Activated T-cell treated with anti-CD3 and anti-CD28 coated beads, Interleukin-2, amount 50 U/mL, for 4 hours (primary cell): Measurements from ENCODE around the gene F2RL1. TPM values are rescaled to one million over a fixed set of nuclear protein-coding genes. Genes with fewer than 3 reads are reported as not detected.
"Not testable (repeated sequence)": the region's sequence is repeated elsewhere in the genome, so short reads cannot be mapped to it uniquely, and the experiment has no call there.

Experiments
- ATAC-seq, 2 donors: fragments of 200-7000 bp; cut with Tn5 transposase; one replicate each; pipeline ENCODE4 v1.10.0; 2021
- DNase-seq: peaks from one replicate; pipeline ENCODE4 v3.0.0-alpha.2; 2020
- H3K27me3 Mint-ChIP-seq: one replicate; pipeline ENCODE4 v1.8.0; 2021; ENCODE audit warnings: low read depth, mixed read lengths
- H3K36me3 Mint-ChIP-seq: one replicate; pipeline ENCODE4 v1.8.0; 2022; ENCODE audit warnings: mixed read lengths; ENCODE audit not compliant: insufficient read depth
- H3K4me1 Mint-ChIP-seq: one replicate; pipeline ENCODE4 v1.8.0; 2021; ENCODE audit warnings: low read depth, mixed read lengths
- H3K4me3 Mint-ChIP-seq: one replicate; pipeline ENCODE4 v1.8.0; 2021; ENCODE audit warnings: mild to moderate bottlenecking, moderate library complexity, mixed read lengths
- H3K9me3 Mint-ChIP-seq: one replicate; pipeline ENCODE4 v1.8.0; 2021; ENCODE audit warnings: mixed read lengths
- total RNA-seq, 3 donors: library from RNA; stranded (reverse); gene quantifications; one replicate each; pipeline ENCODE4 v1.2.1, GENCODE V29; 2021

F2RL1 gene
- total RNA-seq, 3 donors from 2014 or later: 1.6 to 1.9 (median 1.8) TPM

DNA sequence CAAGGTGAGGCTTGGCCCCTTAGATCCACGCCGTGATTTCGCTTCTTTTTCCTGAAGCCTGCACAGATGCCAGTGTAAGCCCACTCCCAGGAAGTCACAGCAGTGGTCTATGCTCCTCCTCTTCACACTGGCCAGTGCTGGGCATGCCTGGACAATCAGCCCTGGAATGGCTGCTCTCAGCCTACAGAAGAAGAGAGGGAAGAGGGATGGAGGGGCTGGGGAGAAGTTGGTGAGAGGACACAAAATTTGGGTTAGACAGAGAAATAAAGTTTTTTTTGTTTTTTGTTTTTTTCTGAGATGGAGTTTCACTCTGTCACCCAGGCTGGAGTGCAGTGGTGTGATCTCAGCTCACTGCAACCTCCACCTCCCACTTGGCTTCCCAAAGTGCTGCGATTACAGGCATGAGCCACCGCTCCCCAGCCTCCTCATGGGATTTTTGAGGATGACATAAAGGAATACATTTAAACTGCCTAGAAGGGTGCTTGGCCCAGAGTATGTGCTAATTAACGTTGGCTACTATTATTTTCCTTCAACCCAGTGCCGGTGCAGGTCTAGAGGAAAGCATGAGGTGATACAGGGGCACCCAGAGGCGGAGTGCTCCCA is 31.8 kb downstream of the F2RL1 start:
- no peak overlapping the region for H3K4me3 Mint-ChIP-seq
- H3K36me3 Mint-ChIP-seq: no peaks in the 10 kb centered on the region
- DNase-seq: no peak
- H3K4me1 Mint-ChIP-seq: peaks cover 38% of the 10 kb centered on the region
- peaks cover 6% of the 10 kb centered on the region for H3K9me3 Mint-ChIP-seq
- ATAC-seq: no peak
- no peaks in the 10 kb centered on the region for H3K27me3 Mint-ChIP-seq

DNA sequence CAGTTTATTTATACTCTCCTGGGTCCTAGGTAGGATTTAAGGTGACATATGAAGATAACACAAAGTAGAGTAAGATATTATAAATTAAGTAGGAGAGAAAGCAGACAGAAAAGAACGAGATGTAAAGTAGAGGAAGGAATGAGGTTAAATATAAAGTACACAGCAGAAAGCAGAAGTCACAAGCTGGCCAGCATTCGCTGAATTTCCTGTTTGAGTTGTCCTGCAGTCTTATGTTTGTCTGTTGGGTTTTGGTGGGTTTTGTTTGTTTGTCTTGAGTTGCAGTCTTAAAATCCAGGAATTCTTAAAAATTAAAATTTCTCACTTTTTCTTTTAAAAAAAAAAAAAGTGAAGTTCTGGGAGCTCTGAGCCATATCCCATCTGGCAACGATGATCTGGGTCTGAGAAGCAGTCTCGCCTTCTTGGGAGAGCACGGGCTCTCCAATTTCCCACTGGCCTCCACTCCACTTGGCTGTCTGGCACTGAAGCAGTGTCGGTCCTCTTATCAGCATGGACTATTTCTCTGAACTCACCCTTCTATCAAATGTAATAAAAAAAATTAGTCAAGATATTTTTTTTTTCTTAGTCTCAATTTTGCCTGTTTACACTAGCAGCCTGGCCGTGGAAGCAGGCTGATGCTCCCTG is 33.0 kb downstream of the F2RL1 start:
- no peak for DNase-seq
- peaks cover 50% of the 10 kb centered on the region for H3K4me1 Mint-ChIP-seq
- H3K36me3 Mint-ChIP-seq: no peaks in the 10 kb centered on the region
- H3K27me3 Mint-ChIP-seq: no peaks in the 10 kb centered on the region
- peaks cover 6% of the 10 kb centered on the region for H3K9me3 Mint-ChIP-seq
- ATAC-seq: no peak
- H3K4me3 Mint-ChIP-seq: no peak overlapping the region

DNA sequence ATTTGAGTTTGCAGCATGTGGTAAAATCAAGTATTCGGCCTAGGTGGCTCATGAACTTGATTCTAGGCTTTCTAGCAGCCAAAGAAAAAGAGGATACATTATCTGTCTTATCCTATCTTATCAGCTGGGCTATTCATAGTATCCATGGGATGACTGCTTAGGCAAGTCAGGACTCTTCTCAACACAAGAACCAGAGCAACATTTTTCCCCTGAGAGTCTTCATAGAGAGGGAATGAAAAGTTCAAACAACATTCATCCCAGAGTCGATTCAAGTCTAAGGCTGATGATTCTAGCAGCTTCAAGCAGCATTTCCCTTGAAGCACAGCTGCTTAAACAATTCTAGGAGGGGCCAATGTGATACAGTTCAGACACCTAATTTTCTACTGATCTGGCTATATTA is 33.9 kb downstream of the F2RL1 start:
- no peak overlapping the region for H3K4me3 Mint-ChIP-seq
- H3K36me3 Mint-ChIP-seq: no peaks in the 10 kb centered on the region
- no peaks in the 10 kb centered on the region for H3K27me3 Mint-ChIP-seq
- H3K4me1 Mint-ChIP-seq: peaks cover 53% of the 10 kb centered on the region
- DNase-seq (no peak), ATAC-seq (no peak)
- peaks cover 6% of the 10 kb centered on the region for H3K9me3 Mint-ChIP-seq

DNA sequence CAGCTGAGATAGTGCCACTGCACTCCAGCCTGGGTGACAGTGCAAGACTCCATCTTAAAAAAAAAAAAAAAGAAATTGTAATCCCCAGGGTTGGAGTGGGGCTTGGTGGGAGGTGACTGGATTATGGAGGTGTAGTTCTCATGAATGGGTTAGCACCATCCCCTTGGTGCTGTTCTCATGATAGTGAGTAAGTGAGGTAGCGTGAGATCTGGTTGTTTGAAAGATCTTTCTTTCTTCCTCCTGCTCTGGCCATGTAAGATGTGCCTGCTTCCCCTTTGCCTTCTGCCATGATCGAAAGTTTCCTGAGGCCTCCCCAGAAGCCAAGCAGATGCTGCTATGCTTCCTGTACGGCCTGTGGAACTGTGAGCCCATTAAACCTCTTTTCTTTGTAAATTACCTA is 34.9 kb downstream of the F2RL1 start:
- DNase-seq, H3K27me3 Mint-ChIP-seq, H3K4me3 Mint-ChIP-seq, H3K9me3 Mint-ChIP-seq, ATAC-seq, H3K36me3 Mint-ChIP-seq: not testable (repeated sequence)
- H3K4me1 Mint-ChIP-seq: peaks cover 53% of the 10 kb centered on the region

DNA sequence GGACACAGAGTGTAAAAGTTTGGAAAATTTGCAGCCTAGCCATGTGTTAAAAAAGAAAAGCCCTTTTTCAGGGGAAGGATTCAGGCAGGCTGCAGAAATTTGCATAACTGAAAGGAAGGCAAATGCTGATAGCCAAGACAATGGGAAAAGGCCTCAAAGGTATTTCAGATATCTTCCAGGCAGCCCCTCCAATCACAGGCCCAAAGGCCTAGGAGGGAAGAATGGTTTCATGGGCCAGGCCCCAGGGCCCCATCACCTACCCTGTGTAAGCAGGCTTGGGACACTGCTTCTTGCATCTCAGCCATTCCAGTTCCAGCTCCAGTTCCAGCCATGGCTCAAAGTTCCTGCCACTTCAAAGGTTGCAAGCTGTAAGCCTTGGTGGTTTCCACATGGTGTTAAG is 35.8 kb downstream of the F2RL1 start:
- Mint-ChIP-seq H3K9me3 (peaks cover 6% of the 10 kb centered on the region), H3K36me3 (no peaks in the 10 kb centered on the region), H3K27me3 (no peaks in the 10 kb centered on the region), H3K4me3 (no peak overlapping the region), H3K4me1 (peaks cover 52% of the 10 kb centered on the region)
- no peak for DNase-seq
- no peak for ATAC-seq

DNA sequence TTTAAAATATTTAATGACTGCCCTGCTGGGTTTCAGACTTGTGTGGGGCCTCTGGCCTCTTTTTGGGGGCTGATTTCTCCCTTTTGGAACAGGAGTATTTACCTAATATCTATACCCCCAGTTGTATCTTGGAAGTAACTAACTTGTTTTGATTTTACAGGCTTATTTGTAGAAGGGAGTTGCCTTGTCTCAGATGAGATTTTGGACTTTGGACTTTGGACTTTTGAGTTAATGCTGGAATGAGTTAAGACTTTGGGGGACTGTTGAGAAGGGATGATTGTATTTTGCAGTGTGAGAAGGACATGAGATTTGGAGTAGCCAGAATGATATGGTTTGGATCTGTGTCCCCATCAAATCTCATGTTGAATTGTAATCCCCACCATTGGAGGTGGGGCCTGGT is 36.7 kb downstream of the F2RL1 start:
- not testable (repeated sequence) for H3K9me3 Mint-ChIP-seq, ATAC-seq, H3K4me3 Mint-ChIP-seq, H3K27me3 Mint-ChIP-seq, H3K36me3 Mint-ChIP-seq, DNase-seq
- H3K4me1 Mint-ChIP-seq: peaks cover 43% of the 10 kb centered on the region

DNA sequence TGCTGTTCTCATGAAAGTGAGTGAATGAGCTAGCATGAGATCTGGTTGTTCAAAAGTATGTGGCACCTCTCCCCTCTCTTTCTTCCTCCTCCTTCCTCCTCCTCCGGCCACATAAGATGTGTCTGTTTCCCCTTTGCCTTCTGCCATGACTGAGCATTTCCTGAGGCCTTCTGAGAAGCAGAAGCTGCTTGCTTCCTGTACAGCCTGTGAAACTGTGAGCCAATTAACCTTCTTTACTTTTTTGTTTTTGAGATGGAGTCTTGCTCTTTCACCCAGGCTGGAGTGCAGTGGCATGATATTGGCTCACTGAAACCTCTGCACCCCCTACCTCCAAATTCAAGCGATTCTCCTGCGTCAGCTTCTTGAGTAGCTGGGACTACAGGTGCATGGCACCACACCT is 37.1 kb downstream of the F2RL1 start:
- peak; percentile 13 for DNase-seq
- H3K4me1 Mint-ChIP-seq: peaks cover 39% of the 10 kb centered on the region
- H3K4me3 Mint-ChIP-seq: peak overlapping the region; percentile 19
- peaks cover 6% of the 10 kb centered on the region for H3K9me3 Mint-ChIP-seq
- no peaks in the 10 kb centered on the region for H3K27me3 Mint-ChIP-seq
- peak; percentile 81 for ATAC-seq
- no peaks in the 10 kb centered on the region for H3K36me3 Mint-ChIP-seq

DNA sequence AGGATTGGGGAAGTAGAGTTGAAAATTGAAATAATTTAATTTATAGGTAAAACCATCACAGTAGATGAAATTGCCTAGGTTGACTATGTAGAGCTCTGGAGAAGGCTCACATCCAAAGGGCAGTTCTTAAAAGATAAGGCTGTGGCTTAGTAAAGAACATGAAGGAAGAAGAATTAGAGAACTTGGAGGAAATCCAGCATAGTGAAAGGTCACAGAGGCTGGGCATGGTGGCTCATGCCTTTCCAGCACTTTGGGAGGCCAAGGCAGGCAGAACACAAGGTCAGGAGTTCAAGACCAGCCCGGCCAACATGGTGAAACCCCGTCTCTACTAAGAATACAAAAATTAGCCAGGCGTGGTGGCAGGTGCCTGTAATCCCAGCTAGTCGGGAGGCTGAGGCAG is 38.0 kb downstream of the F2RL1 start:
- not testable (repeated sequence) for H3K4me3 Mint-ChIP-seq, H3K27me3 Mint-ChIP-seq, ATAC-seq, DNase-seq, H3K36me3 Mint-ChIP-seq, H3K9me3 Mint-ChIP-seq
- H3K4me1 Mint-ChIP-seq: peaks cover 31% of the 10 kb centered on the region

DNA sequence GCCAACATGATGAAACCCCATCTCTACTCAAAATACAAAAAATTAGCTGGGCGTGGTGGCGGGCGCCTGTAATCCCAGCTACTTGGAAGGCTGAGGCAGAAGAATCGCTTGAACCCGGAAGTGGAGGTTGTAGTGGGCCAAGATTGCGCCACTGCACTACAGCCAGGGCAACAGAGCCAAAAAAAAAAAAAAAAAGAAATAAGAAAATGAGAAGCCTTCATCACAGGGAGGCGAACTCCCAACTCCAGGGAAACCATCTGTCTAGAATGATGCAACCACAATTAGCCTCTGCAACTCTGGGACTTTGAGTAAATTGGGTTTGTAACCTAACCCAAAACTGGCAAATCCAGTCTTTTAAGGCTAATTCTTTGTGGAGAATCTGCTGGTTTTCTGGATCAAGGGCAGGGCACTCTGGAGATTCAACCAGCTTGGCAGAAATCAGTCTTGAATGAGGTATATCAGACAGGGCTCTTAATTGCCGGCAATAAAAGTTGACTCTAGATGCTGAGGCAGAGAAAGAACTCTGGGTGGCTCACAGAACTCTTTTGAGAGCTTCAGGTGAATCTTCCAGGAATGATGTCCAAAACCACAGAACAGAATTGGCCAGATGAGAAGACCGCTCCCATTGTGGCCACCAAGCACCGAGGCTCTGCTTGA is 40.9 kb downstream of the F2RL1 start:
- H3K4me1 Mint-ChIP-seq: peaks cover 22% of the 10 kb centered on the region
- no peaks in the 10 kb centered on the region for H3K36me3 Mint-ChIP-seq
- ATAC-seq (no peak), DNase-seq (no peak)
- H3K4me3 Mint-ChIP-seq: no peak overlapping the region
- H3K27me3 Mint-ChIP-seq: no peaks in the 10 kb centered on the region
- no peaks in the 10 kb centered on the region for H3K9me3 Mint-ChIP-seq

DNA sequence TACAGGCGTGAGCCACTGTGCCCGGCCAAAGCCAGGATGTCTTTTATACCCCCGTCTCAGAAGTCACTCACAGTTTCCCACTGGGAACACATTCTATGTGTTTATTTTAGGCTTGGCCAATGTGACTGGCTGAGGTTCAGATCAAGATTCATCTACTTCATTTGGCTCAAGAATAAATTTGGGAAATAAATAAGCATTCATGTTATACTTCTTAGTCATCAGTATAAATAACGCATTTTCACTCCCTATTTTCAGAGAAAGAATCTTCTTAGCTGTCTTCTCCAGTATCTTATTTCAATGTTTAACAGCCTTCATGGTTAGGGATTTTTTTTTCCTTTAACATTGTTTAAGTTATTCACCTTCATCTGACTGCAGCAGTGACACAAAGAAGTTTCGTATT is 42.8 kb downstream of the F2RL1 start:
- Mint-ChIP-seq H3K27me3 (no peaks in the 10 kb centered on the region), H3K4me1 (peaks cover 6% of the 10 kb centered on the region), H3K4me3 (no peak overlapping the region), H3K9me3 (no peaks in the 10 kb centered on the region), H3K36me3 (no peaks in the 10 kb centered on the region)
- no peak for ATAC-seq
- DNase-seq: no peak

DNA sequence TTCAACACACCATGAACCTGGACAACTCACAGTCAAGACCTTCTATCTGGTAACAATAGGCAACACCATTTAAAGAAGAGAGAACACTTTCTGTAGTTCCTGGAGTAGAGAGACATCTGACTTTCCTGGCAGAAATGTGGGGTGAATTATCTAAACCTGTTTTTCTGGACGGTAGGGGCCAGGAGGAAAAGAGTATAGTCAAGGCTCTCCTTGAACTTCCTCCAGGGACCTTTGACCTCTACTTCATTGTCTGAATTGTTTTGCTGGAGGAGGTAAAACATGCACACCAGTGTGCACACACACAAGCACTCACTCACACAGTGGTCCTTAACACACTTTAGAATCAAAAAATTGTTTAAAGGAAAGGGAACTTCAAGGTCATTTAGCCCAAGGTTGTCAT is 44.2 kb downstream of the F2RL1 start:
- ATAC-seq: no peak
- H3K27me3 Mint-ChIP-seq: no peaks in the 10 kb centered on the region
- H3K4me3 Mint-ChIP-seq: no peak overlapping the region
- no peak for DNase-seq
- no peaks in the 10 kb centered on the region for H3K4me1 Mint-ChIP-seq
- H3K36me3 Mint-ChIP-seq: no peaks in the 10 kb centered on the region
- no peaks in the 10 kb centered on the region for H3K9me3 Mint-ChIP-seq

DNA sequence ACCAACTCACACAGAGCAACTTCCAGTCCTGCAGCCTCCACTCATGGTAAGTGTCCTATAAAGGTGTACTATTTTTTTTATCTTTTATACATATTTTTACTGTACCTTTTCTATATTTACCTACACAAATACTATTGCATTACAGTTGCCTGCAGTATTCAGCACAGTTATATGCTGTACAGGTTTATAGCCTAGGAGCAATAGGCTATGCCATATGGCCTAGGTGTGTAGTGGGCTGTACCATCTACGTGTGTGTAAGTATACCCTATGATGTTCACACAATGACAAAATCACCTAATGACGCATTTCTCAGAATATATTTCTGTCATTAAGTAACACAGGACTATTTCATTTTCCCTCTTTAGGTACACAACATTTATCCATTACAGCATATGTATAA is 47.7 kb downstream of the F2RL1 start:
- Mint-ChIP-seq H3K27me3 (no peaks in the 10 kb centered on the region), H3K36me3 (no peaks in the 10 kb centered on the region), H3K4me1 (no peaks in the 10 kb centered on the region), H3K9me3 (no peaks in the 10 kb centered on the region), H3K4me3 (no peak overlapping the region)
- ATAC-seq (no peak), DNase-seq (no peak)

DNA sequence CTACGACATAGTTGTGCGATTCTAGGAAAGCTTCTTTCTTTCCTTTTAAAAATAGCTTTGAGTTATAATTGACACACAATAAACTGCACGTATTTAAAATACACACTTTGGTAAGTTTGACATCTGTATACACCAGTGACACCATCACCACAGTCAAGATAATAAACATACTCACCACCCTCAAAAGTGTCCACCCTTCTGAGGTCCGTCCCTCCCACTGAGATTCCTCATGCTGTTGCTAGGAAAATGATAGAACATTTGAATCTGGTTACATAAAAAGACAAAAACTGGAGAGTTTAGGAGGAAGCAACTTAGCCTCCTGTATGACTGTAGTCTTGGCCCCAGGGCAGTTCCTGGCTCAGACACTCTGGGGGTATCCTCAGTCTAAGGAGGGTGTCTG is 48.2 kb downstream of the F2RL1 start:
- Mint-ChIP-seq H3K27me3 (no peaks in the 10 kb centered on the region), H3K4me1 (no peaks in the 10 kb centered on the region), H3K36me3 (no peaks in the 10 kb centered on the region), H3K9me3 (no peaks in the 10 kb centered on the region), H3K4me3 (no peak overlapping the region)
- no peak for ATAC-seq
- DNase-seq: no peak

DNA sequence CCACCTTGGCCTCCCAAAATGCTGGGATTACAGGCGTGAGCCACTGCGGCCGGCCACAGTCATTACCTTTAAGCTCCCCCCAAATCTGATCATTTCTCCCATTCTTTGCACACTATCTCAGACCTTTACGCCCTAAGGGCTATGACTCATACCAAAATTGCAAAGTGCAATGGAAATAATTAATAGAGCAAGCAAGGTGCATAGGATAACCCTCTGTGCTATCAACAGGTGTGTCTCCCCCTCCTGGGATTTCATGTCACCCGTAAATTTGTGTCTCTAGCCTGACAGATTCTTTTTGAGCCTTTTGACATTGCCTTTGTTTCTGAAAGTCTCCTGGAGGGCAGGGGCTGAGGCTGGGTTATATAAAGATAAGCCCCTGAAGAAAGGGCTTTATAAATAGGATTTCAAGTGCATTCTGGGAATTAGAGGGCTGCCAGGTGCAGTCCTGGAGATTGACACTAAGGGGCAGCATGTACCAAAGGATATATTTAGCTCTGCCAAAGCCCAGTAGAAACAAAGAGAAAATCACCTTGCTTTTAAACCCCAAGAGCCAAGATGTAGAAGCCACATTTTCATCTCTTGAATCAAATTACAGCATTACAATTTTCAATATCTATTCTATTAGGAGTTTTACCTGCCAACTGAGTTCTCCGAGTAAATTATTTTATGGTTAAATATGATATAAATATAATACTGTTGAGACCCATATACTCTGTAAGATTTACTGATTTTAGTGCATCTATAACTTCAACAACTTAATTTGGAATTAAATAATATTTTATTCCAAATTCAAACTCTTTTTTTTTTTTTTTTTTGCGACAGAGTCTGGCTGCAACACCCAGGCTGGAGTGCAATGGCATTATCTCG is 49.2 kb downstream of the F2RL1 start:
- Mint-ChIP-seq H3K27me3 (no peaks in the 10 kb centered on the region), H3K9me3 (no peaks in the 10 kb centered on the region), H3K4me3 (no peak overlapping the region), H3K36me3 (no peaks in the 10 kb centered on the region), H3K4me1 (no peaks in the 10 kb centered on the region)
- peak; percentile 52 to 79 for ATAC-seq
- DNase-seq: peak; percentile 41
